NCI-H226 (cell line): ENCODE results near the gene MAPK4.

Experiments
- DNase-seq: peaks from one replicate; pipeline ENCODE4 v3.0.0-alpha.2; 2015

Gene MAPK4

DNA sequence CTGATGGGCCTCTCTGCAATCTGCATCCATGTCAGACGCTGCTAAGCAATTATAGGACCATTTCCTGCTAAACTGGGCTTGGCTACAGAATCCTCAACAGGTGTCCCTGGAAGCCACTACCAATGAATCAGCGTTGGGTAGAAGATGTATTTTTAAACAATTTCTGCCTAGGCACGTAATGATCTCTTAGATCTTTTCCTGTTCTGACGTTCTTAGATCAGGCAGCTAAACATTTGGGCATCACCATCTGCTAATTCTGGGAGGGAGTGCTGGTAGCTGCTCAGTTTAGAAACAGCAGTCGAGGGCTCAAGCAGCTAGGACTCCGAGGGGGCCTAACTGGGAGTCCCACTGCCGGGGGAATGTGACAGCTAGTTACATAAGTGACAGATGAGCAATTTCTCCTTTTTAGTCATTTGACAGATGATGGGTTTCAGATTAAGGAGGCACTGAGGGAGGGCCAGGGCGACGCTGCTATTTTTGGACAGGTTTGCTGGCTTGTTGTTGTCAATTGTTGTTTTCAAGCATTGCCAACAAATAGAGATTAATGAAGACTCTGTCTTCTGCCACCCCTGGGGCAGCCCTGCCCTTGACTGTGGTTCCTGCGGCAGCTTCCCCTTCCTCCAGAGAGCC lies 167.2 kb downstream of the MAPK4 start:
- DNase-seq, result no peak

GRCh38 chr18:50727721-50728471 lies 168.0 kb downstream of the MAPK4 start:
- no peak for DNase-seq

- DNase-seq, result no peak
Measured at GRCh38 chr18:50729376-50729775, 169.5 kb downstream of the MAPK4 start.

GRCh38 chr18:50729986-50730385 lies 170.1 kb downstream of the MAPK4 start:
- no peak for DNase-seq

DNA sequence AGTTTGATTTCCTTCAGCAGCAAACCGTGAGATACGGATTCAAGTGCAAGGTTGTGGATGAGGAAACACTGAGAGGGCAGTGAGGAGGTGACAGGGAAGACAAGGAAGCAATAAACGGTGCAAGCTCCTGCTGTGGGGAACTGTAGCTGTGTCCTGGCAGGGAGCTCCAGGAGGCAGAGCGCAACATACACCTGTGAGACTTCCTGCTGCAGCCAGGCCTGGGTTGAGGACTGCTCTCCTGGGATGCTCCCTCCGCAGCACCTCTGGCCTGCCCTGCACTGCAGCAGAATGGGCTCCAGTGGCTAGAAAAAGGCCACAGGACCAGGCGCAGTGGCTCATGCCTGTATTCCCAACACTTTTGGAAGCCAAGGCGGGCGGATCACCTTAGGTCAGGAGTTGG lies 174.5 kb downstream of the MAPK4 start:
- no peak for DNase-seq

DNA sequence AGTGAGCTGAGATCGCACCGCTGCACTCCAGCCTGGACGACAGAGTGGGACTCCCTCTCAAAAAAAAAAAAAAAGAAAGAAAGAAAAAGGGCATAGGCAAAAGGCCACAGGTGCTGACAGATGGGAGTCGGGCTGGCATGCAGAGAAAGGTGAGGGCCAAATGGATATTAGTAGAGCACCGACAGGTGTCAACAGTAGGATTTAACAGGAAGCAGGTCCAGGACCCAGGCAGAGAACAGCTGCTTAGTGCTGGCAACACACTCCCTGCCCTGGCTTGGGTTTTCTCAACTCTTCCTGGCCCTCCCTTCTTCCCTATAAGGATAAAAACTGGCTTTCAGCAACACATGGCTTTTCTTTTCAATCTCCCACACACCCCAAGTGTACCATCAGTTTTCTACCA lies 175.0 kb downstream of the MAPK4 start:
- DNase-seq, result no peak

DNA sequence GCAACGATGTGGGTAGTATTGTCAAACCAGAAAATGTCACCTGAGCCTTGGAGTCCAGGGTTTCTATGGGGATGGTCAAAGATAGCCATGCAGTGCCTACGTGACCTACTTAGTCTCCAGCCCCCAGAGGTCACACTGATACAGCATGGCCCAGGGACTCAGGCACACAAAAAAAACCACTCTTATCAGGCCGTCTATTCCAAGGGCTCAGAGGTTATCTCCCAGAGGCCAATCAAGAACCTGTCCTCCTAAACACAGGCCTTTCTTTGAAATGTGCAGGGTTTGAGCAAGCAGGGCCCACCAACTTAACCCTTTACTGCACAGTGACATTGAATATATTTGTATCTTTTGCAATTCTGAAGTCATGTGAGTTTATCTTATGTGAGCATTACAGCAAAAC lies 177.2 kb downstream of the MAPK4 start:
- DNase-seq, result no peak

DNA sequence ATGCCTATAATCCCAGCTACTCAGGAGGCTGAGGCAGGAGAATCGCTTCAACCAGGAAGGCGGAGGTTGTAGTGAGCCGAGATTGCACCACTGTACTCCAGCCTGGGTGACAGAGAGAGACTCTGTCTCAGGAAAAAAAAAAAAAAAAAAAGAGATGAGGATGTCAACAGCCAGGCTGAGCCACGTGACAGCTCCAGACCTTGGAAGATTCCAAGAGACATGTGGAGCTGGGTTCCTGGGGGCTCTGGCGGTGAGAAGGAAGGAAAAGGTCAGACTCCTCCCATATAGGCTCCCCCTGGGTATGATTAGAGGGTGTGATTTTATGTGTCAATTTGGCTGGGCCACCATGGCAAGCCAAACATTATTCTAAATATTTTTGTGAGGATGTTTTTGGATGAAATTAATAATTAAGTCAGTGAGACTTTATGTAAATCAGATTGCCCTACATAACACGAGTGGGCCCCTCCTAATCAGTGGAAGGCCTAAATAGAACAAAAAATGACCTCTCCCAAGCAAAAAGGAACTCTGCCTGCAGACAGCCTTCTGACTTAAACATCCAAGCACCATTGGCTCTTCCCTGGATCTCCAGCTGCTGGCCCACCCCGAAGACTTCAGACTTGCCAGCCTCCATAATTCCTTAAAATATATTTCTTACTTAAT lies 178.3 kb downstream of the MAPK4 start:
- no peak for DNase-seq

DNA sequence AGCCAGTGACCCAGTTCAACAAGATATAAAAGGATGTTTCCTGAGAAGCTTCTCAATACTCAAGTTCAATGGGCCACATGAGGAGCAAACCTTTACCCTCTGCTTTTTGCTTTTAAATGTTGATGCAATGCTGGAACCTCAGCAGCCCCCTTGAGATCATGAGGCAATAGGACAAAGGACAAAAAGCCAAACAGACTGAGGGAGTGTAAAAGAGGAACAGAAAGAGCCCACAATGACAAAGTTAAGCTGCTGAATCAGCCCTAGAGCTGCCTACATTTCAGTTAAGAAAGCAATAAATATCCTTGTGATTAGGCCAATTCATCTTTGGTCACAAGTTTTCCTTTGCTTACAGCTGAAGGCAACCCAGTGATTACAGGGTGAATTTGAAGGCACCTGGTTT lies 183.1 kb downstream of the MAPK4 start:
- no peak for DNase-seq

DNA sequence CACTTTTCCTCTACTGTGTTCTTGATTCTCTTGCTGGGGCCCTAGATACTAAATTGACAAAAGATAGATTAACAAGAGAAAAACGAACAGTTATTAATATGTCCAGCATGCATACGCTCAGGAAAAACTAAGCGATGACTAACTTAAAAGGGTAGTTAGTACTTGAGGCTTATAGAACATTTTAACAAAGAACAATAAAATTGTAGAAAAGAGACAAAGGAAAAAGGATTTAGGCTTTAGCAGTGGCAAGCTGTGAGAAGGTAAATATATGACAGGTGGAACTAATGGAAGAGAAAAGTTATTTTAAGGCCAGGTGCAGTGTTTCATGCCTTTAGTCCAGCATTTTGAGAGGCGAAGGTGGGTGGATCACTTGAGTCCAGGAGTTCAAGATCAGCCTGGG lies 184.4 kb downstream of the MAPK4 start:
- no peak for DNase-seq

GRCh38 chr18:50745945-50746344 lies 186.1 kb downstream of the MAPK4 start:
- no peak for DNase-seq

GRCh38 chr18:50747849-50748242 lies 188.0 kb downstream of the MAPK4 start:
- DNase-seq, result no peak

- DNase-seq, result no peak
Measured at GRCh38 chr18:50748243-50749229, 188.6 kb downstream of the MAPK4 start.

GRCh38 chr18:50749421-50749820 lies 189.5 kb downstream of the MAPK4 start:
- no peak for DNase-seq

DNA sequence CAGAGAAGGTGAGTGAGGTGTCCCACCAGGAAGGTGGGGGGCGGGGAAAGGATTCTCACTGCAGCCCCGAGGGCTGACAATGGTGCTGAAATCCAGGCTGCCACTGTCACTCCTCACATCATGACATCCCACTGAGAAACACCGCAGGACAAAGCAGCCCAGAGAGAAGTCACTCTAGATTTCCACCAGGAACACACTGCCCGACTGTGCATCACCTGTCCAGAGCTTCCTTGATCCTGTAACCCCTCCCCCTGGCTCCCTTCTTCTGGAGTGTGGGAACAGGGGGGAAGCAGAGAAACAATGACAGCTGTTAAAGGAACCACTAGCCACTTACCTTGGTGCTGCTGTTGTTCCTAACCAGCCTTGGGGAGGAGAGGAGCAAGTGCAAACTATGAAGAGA lies 190.1 kb downstream of the MAPK4 start:
- no peak for DNase-seq

GRCh38 chr18:50750546-50750945 lies 190.7 kb downstream of the MAPK4 start:
- no peak for DNase-seq

DNA sequence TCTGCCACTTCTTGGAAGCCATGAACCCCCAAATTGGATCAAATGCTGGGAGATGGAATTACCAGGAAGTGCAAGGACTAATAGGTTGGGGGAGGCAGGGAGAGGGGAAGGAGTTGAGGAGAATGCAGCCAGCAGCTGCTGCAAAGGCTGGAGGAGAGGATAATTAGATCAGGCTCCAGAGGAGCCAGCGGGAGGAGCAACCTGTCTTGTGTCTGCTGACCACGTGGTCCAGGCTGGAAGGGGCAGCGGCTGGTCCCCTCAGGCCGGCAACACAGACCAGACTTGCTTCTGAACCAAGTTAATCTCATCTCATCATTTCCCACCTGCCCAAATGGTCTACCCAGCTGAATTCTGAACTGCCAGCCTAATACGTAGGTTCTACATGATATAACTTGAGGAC lies 191.6 kb downstream of the MAPK4 start:
- no peak for DNase-seq

GRCh38 chr18:50751947-50752346 lies 192.1 kb downstream of the MAPK4 start:
- no peak for DNase-seq

GRCh38 chr18:50753311-50753710 lies 193.4 kb downstream of the MAPK4 start:
- DNase-seq, result no peak

- DNase-seq, result no peak
Measured at GRCh38 chr18:50754297-50754696, 194.4 kb downstream of the MAPK4 start.

GRCh38 chr18:50757358-50757757 lies 197.5 kb downstream of the MAPK4 start:
- DNase-seq, result no peak

DNA sequence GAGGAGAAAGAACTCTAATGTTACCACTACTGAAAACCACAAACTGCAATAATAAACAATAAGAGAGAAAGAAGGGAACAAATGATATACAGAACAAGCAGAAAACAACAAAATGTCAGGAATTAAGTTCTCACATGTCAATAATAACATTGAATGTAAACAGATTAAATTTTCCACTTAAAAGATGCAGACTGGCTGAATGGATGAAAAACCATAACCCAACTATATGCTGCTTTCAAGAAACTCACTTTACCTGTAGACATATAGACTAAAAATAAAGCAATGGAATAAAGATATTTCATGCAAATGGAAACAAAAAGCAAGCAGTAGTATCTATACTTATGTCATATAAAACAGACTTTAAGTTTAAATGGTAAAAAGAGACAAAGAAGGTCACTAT lies 209.6 kb downstream of the MAPK4 start:
- no peak for DNase-seq

DNA sequence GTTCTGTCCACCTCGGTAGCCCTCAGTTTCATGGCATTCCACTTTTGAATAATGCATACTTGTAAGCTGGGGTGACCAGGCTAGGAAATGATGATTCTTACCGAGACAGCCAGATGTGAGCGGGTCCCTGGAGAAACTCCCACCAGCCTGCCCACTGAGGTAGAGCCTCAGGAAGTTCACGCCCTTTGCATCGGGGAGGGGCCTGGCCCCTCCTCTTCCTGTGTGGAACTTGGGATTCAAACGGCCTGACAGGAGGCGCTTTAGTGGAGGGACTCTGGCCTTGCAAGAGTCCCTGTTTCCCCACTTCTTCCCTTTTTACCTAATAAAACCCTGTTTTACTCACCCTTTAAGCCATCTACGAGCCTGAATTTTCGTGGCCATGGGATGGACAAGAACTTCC lies 215.3 kb downstream of the MAPK4 start:
- no peak for DNase-seq
